NCI-H2227 (cell line): ENCODE measurements around the gene ESPN.
"Not testable (repeated sequence)": the region's sequence is repeated elsewhere in the genome, so short reads cannot be mapped to it uniquely, and the experiment has no call there.

Source experiments
- DNase-seq: peaks from one replicate; lab custom pipeline; 2025; ENCODE audit not compliant: unreplicated experiment; lab: John Stamatoyannopoulos, UW

ESPN gene

DNA sequence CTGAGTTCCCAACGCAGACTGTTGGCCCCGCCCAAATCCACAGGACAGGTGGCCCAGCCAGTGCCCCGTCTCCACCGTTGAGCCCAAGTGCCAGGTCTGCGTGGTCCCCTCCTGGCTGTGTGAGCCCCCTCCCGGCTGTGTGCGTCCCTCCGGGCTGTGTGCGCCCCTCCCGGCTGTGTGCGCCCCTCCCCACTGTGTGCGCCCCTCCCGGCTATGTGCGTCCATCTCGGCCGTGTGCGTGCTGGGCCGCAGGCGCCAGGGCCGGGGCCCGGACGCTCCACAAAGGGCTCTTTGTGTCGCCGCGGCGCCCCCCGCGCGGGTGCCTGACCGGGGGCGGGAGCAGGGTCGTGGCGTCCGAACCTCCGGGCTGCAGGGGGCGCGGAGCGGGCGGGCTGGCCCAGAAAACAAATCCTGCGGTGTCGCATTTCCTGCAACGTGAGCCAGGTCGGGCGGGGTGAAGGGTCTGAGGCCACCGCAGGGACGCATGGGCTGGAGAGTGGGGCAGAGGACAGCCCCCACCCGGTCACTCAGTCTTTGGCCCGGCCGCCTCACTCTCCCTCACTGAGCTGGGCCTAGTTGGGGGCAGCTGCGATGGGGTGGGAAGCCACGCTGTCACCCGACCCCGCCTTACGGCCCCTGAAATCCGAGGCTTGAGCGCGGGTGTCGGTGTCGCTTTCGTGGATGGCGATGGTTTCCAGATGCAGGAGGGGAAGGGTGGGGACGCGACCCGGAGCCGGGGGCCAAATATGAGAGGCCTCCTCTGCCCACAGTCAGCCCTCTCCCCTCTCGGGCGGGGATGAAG lies 22.6 kb downstream of the ESPN start:
- peak; percentile 24 for DNase-seq

DNA sequence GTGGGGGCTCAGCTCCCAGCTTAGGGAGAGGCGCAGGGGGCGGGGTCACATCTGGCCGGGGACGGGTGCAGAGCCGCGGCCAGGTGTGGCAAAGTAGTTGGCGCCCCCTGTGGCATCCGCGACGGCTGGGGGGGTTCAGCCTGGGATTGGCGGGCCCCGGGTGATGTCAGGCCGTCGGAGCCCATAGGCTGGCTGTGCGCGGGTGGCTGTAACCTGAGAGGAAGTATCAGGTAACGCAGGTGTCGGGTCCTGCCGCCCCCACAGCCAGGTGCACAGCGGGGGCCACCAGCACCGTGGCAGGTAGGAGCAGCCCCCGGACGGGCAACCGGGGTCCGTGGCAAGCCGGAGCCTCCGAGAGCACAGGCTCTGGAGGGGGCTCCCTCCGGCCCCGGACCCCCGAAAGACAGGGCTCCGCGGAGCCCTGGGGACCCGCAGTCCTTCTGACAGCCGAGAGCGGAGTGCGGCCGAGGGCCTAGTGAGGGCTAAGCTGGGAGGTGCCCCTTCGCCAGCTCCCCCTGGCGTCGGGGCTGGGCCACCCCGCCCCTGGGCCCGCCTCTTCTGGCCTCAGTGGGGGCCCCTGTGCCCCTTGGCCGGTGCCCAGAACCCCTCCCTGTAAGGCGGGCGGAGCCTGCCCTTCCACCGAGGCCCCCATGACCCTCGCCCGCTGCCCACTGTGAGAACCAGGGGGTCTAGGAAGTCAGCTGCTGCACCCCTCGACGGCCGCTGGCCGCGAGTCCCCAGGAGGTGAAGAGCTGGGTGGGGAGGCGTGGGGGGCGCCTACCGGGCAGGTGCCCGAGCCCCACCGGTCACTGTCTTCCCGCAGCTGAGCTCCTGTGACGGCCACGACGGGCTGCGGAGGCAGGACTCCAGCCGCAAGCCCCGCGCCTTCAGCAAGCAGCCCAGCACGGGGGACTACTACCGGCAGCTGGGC lies 23.5 kb downstream of the ESPN start:
- no peak for DNase-seq

DNA sequence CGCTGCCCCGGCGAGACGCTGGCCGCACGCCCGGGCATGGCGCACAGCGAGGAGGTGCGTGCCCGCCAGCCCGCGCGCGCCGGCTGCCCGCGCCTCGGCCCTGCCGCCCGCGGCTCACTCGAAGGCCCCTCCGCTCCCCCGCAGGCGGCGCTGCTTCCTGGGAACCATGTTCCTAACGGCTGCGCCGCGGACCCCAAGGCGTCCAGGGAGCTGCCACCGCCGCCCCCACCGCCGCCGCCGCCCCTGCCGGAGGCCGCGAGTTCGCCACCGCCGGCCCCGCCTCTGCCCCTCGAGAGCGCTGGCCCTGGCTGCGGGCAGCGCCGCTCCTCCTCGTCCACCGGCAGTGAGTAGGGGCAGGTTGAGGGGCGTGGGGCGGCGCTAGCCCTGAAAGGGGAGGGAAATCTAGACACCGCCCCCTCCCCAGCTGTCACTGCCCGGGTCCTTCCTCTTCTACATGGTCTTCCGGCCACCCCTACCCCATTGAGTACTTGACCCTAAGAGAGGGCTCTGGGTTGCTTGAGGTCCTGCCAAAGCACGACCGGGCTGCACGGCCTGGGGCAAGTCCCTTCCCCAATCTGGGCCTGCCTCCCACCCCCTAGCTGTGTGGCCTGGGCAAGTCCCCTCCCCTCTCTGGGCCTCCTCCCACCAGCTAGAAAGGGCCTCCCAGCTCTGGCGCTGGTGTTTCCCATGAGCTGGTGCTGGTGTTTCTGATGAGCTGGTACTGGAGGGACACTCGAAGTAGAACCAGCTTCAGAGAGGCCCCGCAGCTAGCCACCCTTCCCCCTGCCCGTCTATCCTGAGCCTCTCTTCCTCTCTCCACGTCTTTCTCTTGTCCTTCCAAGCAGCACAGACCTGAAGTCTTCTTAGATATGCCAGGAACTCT lies 24.4 kb downstream of the ESPN start:
- peak; percentile 60 for DNase-seq

DNA sequence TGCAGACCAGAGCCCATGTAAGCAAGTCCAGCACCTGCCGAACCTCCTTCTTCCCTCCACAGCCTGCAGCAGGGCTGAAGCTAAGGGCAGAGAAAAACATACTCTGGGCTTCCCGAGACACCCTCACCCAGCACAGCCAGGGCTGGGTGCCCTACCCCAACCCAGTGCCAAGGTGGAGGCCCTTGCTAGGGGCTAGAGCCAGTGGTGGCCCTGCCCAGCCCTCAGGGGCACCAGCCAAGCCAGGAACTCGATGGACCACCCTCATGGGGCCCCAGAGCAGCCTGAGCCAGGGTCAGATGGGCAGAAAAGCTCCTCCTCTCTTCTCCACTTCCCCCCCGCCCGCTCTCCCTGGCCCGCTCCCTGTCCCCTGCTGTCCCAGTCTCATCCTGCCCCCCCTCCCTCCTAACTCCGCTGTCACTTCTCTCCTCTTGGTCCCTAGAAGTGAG lies 25.5 kb downstream of the ESPN start:
- DNase-seq = no peak

DNA sequence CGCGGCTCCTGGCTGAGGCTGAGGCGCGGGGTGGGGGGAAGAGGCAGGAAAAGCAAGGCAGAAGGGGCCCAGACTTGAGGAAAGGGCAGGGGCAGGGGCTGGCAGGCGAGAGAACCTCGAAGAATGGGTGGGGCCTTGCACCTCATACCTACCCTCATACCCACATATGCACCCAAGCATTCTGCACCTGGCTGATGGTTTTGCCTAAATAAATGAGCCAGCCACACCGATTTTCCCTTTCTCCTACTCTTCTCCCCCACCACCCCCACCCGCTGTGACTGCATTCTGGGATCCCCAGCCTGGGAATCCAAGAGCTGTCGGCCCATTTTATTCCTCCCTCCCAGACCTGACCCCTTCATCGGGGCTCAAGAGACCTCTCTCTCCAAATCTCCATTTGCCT lies 25.9 kb downstream of the ESPN start:
- not testable (repeated sequence) for DNase-seq

DNA sequence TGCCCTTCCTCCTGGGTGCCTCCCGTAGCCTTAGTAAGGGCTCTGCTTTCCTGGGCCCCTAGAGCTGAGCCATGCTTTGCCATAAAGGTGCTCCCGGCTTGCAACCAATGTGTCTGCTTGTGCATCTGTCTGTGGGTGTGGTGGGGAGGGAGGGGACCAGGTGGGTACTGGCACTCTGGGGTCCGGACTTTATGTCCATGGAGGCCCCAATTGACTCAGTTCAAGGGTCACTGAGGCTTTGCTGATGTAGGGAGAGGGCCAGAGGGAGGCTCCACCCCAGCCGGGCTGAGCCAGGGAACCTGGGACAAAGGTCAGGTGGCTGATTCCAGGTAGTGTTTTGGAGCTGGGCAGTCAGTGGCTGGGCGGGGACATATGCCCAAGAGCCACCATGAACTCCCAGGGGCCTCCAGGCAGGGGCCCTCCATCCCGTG lies 26.4 kb downstream of the ESPN start:
- no peak for DNase-seq

DNA sequence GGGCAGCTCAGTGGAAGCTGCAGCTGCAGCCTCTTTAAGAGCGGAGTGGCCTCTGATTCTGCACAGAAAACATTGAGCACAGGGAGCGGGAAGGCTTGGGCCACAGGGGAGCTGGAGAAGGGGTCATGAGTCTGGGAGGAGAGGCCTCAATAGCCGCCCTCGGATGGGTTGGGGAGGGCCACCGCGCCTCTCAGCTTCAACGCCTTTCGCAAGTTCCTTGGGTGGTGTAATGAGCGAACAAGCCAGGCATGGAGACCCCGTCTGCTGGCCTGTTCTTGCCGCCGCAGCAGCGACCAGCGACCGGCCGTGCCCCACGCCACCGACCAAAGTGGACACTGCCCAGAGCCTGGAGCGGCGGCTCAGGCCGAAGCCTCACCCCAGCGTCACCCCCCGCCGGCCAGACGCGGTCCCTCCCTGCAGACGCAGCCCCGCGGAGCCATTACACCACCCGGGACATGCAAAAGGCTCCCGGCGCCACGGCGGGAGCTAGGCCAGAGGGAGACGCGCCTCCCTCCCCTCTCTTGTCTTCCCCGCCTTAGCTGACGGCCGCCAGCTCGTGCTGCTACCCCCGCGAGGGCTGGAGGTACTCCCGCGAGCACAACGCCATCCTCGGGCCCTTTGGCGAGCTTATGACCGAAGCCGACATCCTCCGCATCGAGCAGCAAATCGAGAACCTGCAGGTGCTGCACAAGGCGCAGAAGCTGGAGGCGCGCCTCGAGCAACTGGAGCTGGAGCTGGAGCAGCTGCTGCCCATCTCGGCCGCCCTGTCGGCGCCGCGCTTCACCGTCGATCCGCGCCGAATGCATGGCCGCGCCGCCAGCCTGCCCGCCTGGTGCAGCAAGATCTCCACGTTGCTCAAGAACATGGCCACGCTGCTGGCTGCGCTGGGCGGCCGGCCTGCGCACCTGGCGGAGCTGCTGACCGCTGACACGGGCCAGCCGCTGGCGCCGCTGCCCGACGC lies 29.6 kb downstream of the ESPN start:
- not testable (repeated sequence) for DNase-seq

DNA sequence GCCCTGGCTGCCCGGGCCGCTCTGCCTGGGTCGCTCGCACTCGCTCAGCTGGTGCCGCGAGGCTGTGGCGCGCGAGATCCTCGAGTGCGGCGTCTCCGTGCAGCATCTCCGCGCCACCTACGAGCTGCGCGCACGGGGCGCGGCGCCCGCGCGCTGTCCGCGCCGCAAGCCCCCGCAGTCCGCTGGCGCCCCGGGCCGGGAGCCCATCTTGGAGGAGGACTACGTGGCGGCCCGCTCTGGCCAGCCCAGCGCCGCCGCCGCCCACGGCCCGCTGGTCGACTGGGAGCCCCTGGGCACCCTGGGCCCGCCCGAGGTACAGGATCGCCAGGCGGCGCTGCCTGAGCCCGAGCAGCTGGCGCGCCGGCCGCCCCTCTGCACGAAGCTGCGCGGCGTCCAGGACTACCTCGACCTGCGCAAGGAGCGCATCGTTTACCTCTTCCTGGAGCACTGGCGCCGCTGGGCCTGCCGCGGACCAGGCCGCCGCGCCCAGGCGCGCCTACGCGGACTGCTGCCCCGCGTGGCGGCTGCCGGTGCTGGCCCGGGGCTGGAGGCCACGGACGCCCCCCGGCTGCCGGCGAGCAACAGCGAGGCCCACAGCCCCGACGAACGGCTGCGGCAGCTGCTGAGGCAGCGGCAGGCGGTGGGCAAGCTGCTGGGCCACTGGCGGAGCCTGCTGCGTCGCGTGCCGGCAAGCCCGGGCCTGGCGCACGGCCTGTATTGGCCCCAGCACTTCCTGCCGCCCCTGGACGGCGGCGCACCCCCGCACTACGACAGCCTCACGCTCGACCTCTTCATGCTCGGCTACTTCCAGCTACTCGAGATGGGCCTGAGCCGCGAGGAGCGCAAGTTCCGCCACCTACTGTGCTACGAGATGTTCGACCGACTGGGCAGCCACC lies 30.5 kb downstream of the ESPN start:
- DNase-seq = no peak

DNA sequence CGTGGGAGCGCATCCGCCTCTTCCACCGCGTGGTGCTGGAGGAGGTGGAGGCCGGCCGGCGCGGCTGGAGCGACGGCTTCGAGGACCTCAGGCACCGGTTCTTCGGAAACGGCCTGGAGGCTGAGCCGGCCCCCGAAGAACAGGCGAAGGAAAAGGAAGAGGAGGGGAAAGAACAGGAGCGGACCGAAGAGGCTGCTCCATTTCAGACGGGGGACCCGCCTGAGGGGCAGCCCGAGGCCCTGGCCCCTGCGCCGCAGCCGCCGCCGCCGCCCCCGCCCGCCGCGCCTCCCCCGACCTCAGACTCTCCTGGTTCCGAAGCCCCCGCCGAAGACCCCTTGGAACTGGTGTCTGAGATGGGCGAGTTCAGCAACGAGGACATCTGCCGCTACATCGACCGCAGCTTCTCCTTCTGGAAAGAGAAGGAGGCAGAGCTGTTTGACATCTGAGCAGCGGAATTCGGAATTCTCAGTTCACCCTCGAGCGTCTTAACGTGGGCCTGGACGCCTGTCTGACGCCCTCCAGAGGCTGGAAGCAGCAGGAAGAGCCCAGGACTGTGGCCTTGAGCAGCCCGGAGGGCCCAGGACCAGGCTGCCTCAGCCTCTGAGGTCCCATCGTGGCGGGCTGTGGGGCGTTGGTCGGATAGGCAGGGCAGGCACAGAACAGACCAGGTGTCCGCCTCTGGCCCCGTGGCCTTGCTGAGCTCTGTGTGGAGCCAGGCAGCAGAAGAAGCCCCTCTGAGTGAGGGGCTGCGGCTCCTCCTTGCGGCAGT lies 31.4 kb downstream of the ESPN start:
- DNase-seq = not testable (repeated sequence)

DNA sequence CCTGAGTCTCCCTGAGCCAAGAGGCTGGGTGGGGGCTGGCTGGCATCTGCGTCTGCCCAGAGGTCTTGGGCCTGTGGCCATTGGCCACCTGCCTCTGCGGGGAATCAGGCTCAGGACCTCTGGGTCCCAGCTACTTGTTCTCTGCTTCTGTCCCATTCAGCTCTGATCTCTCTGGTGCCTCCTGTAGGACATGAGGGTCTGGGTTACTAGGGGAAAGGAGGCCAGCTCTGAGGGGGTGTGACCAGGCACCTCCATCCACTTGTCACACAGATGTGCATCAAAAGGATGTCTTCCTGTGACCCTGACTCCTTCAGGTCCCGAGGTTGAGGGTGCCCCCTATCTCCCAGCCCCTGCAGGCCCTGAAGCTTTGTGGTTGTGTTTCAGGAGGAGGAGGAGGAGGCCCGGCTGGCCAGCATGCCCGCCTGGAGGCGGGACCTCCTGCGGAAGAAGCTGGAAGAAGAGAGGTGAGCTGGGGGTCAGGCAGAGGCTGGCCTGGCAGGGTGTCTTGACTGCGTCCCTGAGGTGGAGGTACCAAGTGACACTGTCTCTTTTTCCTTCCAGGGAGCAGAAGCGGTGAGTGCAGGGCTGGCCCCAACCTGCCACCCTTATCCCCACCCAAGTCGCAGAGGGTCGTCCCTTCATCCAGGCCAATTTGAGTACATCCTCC lies 32.4 kb downstream of the ESPN start:
- DNase-seq = no peak

DNA sequence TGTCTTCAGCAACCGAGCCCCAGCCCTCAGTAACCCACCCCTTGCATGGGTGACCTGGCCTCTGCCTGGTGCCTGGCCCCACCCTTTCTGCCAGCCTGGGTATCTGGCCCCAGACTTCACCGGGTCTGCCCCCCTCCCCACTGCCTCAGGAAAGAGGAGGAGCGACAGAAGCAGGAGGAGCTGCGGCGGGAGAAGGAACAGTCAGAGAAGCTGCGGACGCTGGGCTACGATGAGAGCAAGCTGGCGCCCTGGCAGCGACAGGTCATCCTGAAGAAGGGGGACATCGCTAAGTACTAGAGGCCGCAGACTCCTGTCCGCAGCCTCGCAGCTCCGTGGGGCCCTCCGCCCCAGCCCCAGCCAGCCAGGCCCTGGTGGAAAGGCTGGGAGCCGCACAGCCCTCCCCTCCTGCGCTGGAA lies 35.3 kb downstream of the ESPN start:
- no peak for DNase-seq

DNA sequence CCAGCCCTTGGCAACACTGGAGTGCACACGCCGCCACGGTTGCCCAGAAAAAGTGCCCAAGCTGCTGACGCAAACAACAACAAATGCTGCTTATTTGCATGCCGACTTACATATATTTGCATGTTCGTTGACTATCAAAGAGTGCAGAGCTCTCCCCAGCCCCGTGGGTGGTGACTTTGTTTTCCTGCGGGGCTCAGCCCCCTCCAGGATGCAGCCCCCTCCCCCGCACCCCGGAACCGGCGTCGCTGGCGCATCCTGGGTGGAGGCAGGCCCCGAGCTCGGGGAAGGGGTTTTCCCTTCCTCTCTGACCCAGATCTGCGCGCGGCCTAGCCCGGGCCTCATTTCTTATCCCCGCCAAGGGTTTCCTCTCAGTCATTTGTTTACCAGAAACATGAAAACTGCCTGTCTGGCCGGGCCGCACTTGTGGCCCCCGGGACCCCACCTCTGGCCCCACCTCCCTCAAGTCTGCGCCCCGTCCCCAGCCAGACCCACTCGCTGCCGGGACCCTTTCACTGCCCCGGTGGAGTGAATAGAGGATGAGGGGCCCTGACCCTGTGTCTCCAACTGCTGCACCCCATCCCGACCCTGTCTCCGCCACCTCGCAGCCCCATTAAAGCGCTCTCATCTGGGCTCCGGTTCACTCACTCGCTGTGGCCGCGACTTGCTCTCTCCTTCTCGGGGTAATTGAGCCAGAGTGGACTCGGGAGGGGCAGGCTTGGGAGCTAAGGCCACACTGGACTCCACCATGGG lies 35.9 kb downstream of the ESPN start:
- DNase-seq = no peak

DNA sequence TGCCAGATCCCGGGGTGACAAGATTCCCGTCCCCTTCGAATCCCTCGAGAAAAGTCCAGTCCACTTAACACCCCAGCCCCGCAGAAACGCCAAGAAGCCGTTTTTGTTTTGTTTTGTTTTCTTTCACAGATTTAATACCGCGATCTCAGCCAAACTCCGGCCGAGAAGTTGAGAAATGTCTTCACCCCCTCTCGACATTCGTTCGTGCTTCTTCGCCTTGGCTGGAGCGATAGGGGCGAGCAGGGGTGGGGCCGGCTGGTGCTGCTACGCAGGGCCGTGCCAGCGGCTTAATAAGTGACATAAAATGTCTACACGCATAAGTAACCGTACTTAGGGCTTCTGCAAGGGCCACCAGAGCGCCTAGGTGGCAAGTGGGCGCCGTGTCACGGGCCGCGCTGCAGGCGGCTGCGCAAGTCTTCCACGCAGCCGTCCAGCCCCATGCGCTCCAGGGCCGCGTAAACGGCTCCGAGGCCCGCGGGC lies 36.5 kb downstream of the ESPN start:
- DNase-seq = no peak

DNA sequence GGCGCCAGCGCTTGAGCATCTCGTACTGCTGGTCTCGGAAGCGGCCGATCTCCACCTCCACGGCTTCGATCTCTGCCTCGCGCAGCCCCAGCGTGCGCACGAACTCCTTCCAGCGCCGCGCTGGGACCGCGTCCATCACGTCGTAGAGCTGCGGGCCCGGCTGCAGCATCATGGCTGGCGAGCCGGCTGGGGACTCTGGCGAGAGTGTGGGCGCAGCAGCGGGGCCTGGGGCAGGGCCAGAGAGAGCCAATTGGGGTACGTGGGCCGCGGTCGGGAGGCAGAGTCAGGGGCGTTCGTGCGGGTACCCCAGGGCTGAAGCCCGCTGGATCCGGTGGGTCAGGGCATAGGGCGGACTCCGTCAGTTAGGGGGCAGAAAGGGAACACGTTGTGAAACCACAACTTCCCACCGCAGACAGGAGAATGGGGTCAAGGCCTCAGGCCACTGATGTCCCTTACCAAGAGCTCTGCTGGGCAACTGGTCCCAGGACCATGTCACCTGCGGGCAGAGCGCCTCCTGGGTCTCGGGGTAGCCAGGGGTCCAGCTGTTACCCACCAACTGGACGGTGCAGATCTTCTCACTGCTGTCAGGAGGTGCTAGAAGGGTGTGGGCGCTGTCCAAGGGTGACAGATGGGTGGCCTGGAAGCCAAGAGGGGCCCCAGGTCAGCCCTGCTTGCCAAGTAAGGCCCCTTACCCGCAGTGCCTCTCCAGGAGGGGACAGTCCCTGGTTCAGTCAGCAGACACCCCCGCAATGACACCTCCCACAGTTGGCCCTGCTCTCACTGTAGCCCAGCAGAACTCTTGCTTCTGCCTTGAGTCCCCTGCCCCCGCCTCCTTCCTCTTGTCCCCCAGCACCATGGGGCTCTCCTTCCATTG lies 37.2 kb downstream of the ESPN start:
- DNase-seq = no peak

DNA sequence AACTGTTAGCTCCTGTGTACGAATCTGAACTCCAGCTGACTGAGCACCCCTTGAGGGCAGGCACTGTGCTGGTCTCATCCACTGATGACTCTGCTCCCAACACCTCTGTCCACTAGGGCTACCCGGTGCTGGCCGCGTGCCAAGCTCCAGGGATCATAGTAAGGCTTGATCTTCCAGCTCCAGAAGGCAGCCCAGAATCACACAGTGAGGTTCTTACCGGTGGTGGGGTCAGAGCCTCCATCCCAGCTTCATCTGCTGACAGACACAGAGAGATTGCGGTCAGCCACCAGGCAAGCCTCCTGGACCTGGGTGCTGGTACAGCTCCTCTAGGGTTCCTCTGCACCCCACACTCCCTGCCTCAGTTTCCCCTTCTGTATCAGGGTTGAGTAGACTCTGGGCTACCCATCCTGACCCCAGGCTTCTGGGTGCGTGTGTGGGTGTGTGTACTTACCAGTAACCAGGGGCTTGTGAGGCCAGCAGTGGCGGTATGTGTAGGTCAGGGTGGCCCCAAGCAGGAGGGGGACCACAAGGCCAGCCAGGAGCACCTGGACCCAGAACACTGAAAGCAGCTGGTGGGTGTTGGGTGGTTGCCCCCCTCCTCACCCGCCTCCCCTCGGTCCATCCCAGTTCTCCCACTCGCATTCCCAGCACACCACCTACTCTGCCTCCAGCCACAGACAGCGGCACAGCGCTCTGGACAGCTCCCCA lies 38.0 kb downstream of the ESPN start:
- no peak for DNase-seq
